GM18873 (cell line): Measurements from ENCODE around the gene RBBP8NL.
"Not testable (repeated sequence)": the region's sequence is repeated elsewhere in the genome, so short reads cannot be mapped to it uniquely, and the experiment has no call there.

Source experiments
- ATAC-seq: cut with Tn5 transposase; IDR thresholded peaks from one replicate; pipeline ENCODE4 v1.9.1; 2021; ENCODE audit warnings: mild to moderate bottlenecking, moderate library complexity, moderate number of reproducible peaks; ENCODE audit not compliant: unreplicated experiment, low FRiP score

Gene RBBP8NL

GRCh38 chr20:62381202-62381797, 46.0 kb downstream of the RBBP8NL start:
- ATAC-seq: no peak

- ATAC-seq: no peak
Measured at GRCh38 chr20:62378215-62378614, 49.1 kb downstream of the RBBP8NL start.

GRCh38 chr20:62377615-62378178, 49.6 kb downstream of the RBBP8NL start:
- ATAC-seq: no peak

GRCh38 chr20:62377064-62377461, 50.3 kb downstream of the RBBP8NL start:
- ATAC-seq: no peak

- ATAC-seq: no peak
Measured at GRCh38 chr20:62376112-62377063, 51.0 kb downstream of the RBBP8NL start.

GRCh38 chr20:62374331-62375152, 52.8 kb downstream of the RBBP8NL start:
- no peak for ATAC-seq

GRCh38 chr20:62373631-62374179, 53.6 kb downstream of the RBBP8NL start:
- not testable (repeated sequence) for ATAC-seq

GRCh38 chr20:62372042-62372993, 55.0 kb downstream of the RBBP8NL start:
- no peak for ATAC-seq

GRCh38 chr20:62371588-62372041, 55.7 kb downstream of the RBBP8NL start:
- no peak for ATAC-seq

- no peak for ATAC-seq
Measured at GRCh38 chr20:62370807-62371587, 56.3 kb downstream of the RBBP8NL start.

- ATAC-seq: no peak
Measured at GRCh38 chr20:62370115-62370806, 57.1 kb downstream of the RBBP8NL start.

- ATAC-seq: no peak
Measured at GRCh38 chr20:62369815-62370114, 57.6 kb downstream of the RBBP8NL start.

GRCh38 chr20:62368976-62369814, 58.1 kb downstream of the RBBP8NL start:
- no peak for ATAC-seq

GRCh38 chr20:62368392-62368975, 58.9 kb downstream of the RBBP8NL start:
- no peak for ATAC-seq

GRCh38 chr20:62367633-62368391, 59.5 kb downstream of the RBBP8NL start:
- ATAC-seq: no peak

GRCh38 chr20:62367136-62367632, 60.2 kb downstream of the RBBP8NL start, which contains the start of gene LAMA5:
Gene LAMA5 (minus strand): TSS chr20:62367312. CDS start chr20:62367245, 67 bp downstream.
- ATAC-seq: no peak
